Measurements from ENCODE around the gene VPS13A. TPM values are rescaled to one million over a fixed set of nuclear protein-coding genes. Genes with fewer than 3 reads are reported as not detected.

VPS13A gene
- total RNA-seq, 2 donors from 2014 or later: 42.5 to 54.4 TPM

- Histone ChIP-seq H3K27me3 (no peaks in the 10 kb centered on the region), H3K36me3 (replicated peaks in 1 of 2; ENCODE audit: insufficient read depth in 1 of 2, low read depth in 2 of 2) (no peaks in the 10 kb centered on the region), H3K27ac (no peak overlapping the region), H3K4me1 (peaks cover 7% of the 10 kb centered on the region), H3K4me3 (no peak overlapping the region), H3K9me3 (no peaks in the 10 kb centered on the region)
- ATAC-seq (no peak), DNase-seq (no peak)
- intact Hi-C loops (cut with DNase I): no loop called here
- TF ChIP-seq, protein P1, sequence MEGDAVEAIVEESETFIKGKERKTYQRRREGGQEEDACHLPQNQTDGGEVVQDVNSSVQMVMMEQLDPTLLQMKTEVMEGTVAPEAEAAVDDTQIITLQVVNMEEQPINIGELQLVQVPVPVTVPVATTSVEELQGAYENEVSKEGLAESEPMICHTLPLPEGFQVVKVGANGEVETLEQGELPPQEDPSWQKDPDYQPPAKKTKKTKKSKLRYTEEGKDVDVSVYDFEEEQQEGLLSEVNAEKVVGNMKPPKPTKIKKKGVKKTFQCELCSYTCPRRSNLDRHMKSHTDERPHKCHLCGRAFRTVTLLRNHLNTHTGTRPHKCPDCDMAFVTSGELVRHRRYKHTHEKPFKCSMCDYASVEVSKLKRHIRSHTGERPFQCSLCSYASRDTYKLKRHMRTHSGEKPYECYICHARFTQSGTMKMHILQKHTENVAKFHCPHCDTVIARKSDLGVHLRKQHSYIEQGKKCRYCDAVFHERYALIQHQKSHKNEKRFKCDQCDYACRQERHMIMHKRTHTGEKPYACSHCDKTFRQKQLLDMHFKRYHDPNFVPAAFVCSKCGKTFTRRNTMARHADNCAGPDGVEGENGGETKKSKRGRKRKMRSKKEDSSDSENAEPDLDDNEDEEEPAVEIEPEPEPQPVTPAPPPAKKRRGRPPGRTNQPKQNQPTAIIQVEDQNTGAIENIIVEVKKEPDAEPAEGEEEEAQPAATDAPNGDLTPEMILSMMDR (IDR thresholded peaks at IDR 0.05): no peak
- TF ChIP-seq POLR2A (IDR thresholded peaks at IDR 0.05): no peak
- 73 to 75% methylated on average over 6 of the region's 6 CpGs for WGBS, 2 donors
Observed at GRCh38 chr9:77158772-77159513, 18.4 kb upstream of the VPS13A start.

DNA sequence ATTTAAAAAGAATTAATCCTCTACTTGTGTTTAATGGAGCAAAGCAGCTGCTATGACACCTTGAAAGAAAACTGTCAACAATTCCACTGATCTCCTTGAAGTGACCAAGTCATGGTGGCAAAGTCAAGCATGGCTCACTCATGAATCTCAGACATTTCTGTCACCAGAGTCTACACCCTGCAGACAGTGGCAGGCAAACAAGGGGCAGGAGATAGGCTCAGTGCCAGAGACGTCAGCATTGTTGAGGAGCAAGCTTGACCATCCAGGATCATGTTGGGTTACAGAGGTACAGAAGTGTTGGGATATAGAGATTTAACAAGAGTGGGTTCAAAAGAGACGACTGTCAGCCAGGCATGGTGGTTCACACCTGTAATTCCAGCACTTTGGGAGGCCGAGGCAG is 16.1 kb upstream of the VPS13A start:
- no peaks in the 10 kb centered on the region for H3K9me3 ChIP-seq
- TF ChIP-seq, protein P1 (IDR thresholded peaks at IDR 0.05): no peak
- no peak for TF ChIP-seq POLR2A (IDR thresholded peaks at IDR 0.05)
- DNase-seq (no peak), ATAC-seq (no peak)
- no peak overlapping the region for H3K27ac ChIP-seq
- intact Hi-C loops (cut with DNase I): no loop called here
- H3K36me3 ChIP-seq (replicated peaks in 1 of 2; ENCODE audit: insufficient read depth in 1 of 2, low read depth in 2 of 2): no peaks in the 10 kb centered on the region
- peaks cover 7% of the 10 kb centered on the region for H3K4me1 ChIP-seq
- no peak overlapping the region for H3K4me3 ChIP-seq
- H3K27me3 ChIP-seq: no peaks in the 10 kb centered on the region
- WGBS, 2 donors: 70 to 75% methylated on average over 3 of the region's 3 CpGs

GRCh38 chr9:77161966-77162365 is 15.4 kb upstream of the VPS13A start:
- no peaks in the 10 kb centered on the region for H3K9me3 ChIP-seq
- TF ChIP-seq POLR2A (IDR thresholded peaks at IDR 0.05): no peak
- TF ChIP-seq, protein P1 (IDR thresholded peaks at IDR 0.05): no peak
- no peaks in the 10 kb centered on the region for H3K27me3 ChIP-seq
- no peak overlapping the region for H3K4me3 ChIP-seq
- DNase-seq: no peak
- ATAC-seq: no peak
- H3K36me3 ChIP-seq (replicated peaks in 1 of 2; ENCODE audit: insufficient read depth in 1 of 2, low read depth in 2 of 2): no peaks in the 10 kb centered on the region
- no peak overlapping the region for H3K27ac ChIP-seq
- intact Hi-C loops (cut with DNase I): no loop called here
- peaks cover 1% of the 10 kb centered on the region for H3K4me1 ChIP-seq
- WGBS, 2 donors: 64 to 65% methylated on average over 1 of the region's 1 CpG

DNA sequence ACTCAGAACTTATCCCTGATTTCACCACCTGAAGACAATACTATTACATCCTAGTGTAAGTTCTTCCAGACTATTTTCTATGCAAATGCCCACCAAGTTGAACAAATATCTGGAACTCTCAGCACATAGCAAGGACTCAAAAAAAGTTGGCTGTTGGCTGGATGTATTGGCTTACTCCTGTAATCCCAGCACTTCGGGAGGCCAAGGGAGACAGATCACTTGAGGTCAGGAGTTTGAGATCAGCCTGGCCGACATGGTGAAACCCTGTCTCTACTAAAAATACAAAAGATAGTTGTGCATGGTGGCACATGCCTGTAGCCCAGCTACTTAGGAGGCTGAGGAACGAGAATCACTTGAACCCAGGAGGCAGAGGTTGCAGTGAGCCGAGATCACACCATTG is 15.0 kb upstream of the VPS13A start:
- Histone ChIP-seq H3K4me1 (no peaks in the 10 kb centered on the region), H3K36me3 (replicated peaks in 1 of 2; ENCODE audit: insufficient read depth in 1 of 2, low read depth in 2 of 2) (no peaks in the 10 kb centered on the region), H3K27ac (no peak overlapping the region), H3K4me3 (no peak overlapping the region), H3K27me3 (no peaks in the 10 kb centered on the region), H3K9me3 (no peaks in the 10 kb centered on the region)
- DNase-seq (no peak), ATAC-seq (no peak)
- TF ChIP-seq, protein P1 (IDR thresholded peaks at IDR 0.05): no peak
- no peak for TF ChIP-seq POLR2A (IDR thresholded peaks at IDR 0.05)
- intact Hi-C loops (cut with DNase I): no loop called here
- 77 to 88% methylated on average over 4 of the region's 4 CpGs for WGBS, 2 donors

DNA sequence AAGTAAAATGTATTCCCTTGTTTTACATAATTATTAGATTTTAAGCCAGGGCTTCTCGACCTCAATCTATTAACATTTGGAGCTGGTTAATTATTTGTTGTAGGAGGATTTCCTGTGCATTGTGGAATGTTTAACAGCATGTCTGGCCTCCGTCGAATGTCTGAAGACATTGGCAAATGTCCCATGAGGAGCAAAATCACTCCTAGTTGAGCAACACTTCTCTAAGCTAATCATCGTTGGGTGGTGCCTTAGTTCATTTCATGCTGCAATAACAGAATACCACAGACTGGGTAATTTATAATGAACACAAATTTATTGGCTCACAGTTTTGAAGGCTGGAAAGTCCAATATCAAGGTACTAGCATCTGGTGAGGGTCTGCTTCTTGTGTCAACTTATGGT is 13.4 kb upstream of the VPS13A start:
- no peak for ATAC-seq
- Histone ChIP-seq H3K9me3 (no peaks in the 10 kb centered on the region), H3K4me3 (no peak overlapping the region), H3K27me3 (no peaks in the 10 kb centered on the region), H3K27ac (no peak overlapping the region), H3K36me3 (replicated peaks in 1 of 2; ENCODE audit: insufficient read depth in 1 of 2, low read depth in 2 of 2) (no peaks in the 10 kb centered on the region), H3K4me1 (no peaks in the 10 kb centered on the region)
- no peak for DNase-seq
- intact Hi-C loops (cut with DNase I): no loop called here
- 29 to 32% methylated on average over 4 of the region's 4 CpGs for WGBS, 2 donors
- no peak for TF ChIP-seq POLR2A (IDR thresholded peaks at IDR 0.05)
- TF ChIP-seq, protein P1 (IDR thresholded peaks at IDR 0.05): no peak
